Muscle layer of colon (tissue), 2 donors: ENCODE measurements around the gene DUSP8.
A peak's percentile ranks its signal among the peaks of the same experiment; 100 is the strongest.

Experiments used
- H3K27ac ChIP-seq: one replicate; pipeline ENCODE4 v1.7.0; 2013; ENCODE audit warnings: low read depth, mild to moderate bottlenecking, low read length, moderate library complexity
- H3K27me3 ChIP-seq, 2 donors: one replicate each; pipeline ENCODE4 v1.7.0; 2013; ENCODE audit warnings: low read length in 2 of 2, mild to moderate bottlenecking in 2 of 2; ENCODE audit not compliant: insufficient read depth in 2 of 2, control insufficient read depth in 1 of 2
- H3K36me3 ChIP-seq: one replicate; pipeline ENCODE4 v1.7.0; 2013; ENCODE audit warnings: mild to moderate bottlenecking, low read length; ENCODE audit not compliant: insufficient read depth
- H3K4me1 ChIP-seq: one replicate; pipeline ENCODE4 v1.7.0; 2013; ENCODE audit warnings: mild to moderate bottlenecking, low read length; ENCODE audit not compliant: insufficient read depth
- H3K4me3 ChIP-seq, 2 donors: one replicate each; pipeline ENCODE4 v1.7.0; 2013; ENCODE audit warnings: low read length in 2 of 2, low read depth in 1 of 2, mild to moderate bottlenecking in 1 of 2, moderate library complexity in 1 of 2
- H3K9ac ChIP-seq: one replicate; pipeline ENCODE4 v1.7.0; 2013; ENCODE audit warnings: low read length
- H3K9me3 ChIP-seq: one replicate; pipeline ENCODE4 v1.7.0; 2013; ENCODE audit warnings: mild to moderate bottlenecking, low read length
- donor health status: abdominal sarcoma.
- donor health status: Adenocarcinoma of cecum.

DUSP8 gene

DNA sequence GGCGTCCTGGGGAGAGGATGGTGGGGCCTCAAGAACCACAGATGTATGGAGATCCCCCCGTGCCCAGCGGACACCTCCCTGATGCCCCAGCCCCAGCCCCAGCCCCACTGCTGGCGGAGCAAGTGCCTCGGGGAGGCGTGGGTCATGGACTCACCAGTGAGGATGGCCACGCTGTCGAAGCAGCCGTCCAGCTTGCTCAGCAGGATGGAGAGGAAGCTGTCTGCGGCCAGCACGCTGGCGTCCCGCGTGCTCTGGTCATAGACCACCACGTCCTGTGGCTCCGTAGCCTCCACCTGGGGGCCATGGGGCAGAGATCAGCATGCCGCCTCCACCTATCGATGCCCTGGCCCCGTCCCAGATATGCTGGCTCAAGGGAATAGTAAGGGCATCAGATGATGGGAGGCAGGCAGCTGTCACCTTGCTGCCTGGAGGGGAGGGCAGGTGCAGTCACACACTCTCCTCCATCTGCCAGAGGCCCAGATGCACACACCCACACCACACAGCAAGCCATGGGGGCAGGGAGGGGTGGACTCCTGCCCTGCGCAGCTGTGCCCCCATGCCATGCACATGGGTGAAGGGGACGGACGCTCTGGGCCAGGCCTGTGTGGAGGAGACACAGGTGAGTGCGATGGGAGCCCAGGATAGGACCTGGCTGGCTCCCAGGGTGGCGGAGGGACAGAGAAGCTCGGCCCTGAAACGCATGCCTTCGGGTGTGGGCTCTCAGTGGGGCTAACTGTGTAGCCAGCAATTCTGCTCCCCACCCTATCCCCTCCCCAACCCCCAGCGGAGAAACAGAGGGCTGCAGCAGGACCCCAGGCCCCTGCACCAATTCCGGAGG, 8.2 kb downstream of the DUSP8 start:
- no peaks in the 10 kb centered on the region for H3K9me3 ChIP-seq
- no peak overlapping the region for H3K9ac ChIP-seq
- no peaks in the 10 kb centered on the region for H3K27me3 ChIP-seq
- peaks cover 34% of the 10 kb centered on the region for H3K4me1 ChIP-seq
- peaks cover 11% of the 10 kb centered on the region for H3K36me3 ChIP-seq
- H3K27ac ChIP-seq, result peak overlapping the region; percentile 74
- no peak overlapping the region for H3K4me3 ChIP-seq

DNA sequence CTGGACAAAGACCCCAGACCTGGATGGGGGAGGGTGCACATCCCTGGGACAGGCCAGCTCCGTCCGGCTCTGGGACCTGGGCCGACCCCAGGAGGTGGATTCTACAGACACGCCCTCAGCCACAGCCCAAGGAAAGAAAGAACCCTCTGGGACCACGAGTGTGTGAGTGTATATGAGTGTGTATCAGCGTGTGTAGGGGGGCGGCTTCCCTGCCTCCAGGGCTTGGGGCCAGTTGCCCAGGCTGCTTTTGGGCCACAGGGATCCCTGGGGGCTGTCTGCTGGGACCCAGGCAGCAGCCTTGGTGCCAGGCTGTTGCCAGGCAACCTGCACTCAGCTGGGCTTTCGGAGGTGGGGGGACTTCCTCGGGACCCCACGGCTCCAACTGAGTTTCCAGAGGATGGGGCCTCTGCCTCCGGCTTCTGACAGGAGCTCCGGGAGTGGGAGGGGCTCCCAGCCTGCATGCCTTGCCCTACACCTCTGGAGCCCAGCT, 8.9 kb downstream of the DUSP8 start:
- H3K36me3 ChIP-seq, result peaks cover 11% of the 10 kb centered on the region
- H3K27me3 ChIP-seq, result no peaks in the 10 kb centered on the region
- no peak overlapping the region for H3K4me3 ChIP-seq
- H3K9me3 ChIP-seq, result no peaks in the 10 kb centered on the region
- H3K9ac ChIP-seq, result no peak overlapping the region
- H3K4me1 ChIP-seq, result peaks cover 39% of the 10 kb centered on the region
- H3K27ac ChIP-seq, result no peak overlapping the region

DNA sequence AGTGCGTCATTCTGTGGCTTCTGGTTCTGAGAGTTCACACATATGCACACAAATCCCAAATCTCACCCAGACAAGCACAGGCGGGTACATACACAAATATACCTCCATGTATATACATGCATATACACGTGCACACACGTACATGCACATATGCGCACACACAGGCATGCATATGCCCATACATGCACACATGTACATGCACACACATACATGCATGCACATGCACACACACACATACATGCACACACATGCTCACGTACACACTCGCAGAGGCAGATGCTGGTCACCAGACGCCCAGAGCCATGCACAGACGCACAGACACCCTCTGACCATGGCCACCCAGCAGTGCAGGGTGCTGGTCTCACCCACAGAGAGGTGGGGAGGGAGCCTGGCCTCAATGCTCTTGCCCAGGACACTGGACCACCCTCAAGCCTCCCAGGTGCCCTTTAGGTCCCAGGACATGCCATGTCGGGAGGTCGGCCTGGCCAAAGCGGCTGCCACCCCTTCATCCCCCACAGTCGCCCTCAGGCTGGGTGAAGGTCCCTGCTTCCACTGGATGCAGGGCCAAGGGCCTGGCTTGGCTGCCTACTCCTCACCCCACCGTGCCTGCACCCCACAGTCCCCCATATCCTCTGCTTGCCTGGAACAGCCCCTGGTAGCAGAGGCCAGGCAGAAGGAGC, 9.5 kb downstream of the DUSP8 start:
- Histone ChIP-seq H3K9me3 (no peaks in the 10 kb centered on the region), H3K27me3 (no peaks in the 10 kb centered on the region), H3K9ac (no peak overlapping the region), H3K4me1 (peaks cover 38% of the 10 kb centered on the region), H3K36me3 (peaks cover 11% of the 10 kb centered on the region), H3K4me3 (no peak overlapping the region), H3K27ac (no peak overlapping the region)

DNA sequence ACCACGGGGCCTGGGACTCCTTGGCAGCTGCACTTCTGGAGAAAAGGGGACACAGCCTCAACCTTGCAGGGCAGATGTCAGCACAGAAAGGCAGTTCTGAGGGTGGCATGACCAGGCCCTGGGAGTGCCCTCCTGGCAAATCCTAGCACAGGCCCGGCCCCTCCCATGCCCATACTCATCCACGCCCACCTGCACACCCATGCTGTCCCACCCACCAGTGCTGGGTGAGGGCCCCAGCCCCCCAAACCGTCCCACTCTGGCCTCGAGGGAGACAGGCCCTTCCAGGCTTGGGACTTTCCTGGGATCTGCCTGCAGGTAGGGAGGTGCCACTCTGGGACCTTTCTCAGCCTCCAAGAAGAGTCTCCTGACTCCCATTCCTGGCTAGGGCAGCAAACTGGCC, 10.1 kb downstream of the DUSP8 start:
- Histone ChIP-seq H3K9me3 (no peaks in the 10 kb centered on the region), H3K27ac (no peak overlapping the region)

DNA sequence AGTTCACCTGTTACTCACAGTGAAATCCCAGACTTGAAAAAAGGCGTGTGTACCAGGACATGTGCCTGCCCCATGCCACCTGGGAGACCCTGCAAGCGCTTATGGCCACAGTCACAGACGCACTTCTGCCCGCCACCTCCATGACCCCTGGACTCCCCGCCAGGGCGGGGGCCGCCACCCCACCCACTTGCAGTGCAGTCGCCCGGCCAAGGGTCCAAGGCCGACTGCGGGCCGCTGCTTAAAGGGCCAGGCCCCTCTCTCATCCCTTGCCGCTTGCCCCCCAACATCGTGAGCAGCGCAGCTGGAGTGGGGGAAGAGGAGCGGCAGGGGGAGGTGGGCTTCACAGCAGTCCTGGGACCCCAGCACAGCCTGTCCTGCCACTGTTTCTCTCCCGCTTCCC, 10.8 kb downstream of the DUSP8 start:
- peaks cover 37% of the 10 kb centered on the region for H3K4me1 ChIP-seq
- no peaks in the 10 kb centered on the region for H3K9me3 ChIP-seq
- H3K4me3 ChIP-seq, result no peak overlapping the region
- no peak overlapping the region for H3K9ac ChIP-seq
- H3K27ac ChIP-seq, result no peak overlapping the region
- H3K36me3 ChIP-seq, result peaks cover 11% of the 10 kb centered on the region
- no peaks in the 10 kb centered on the region for H3K27me3 ChIP-seq

More for the DNA sequence above, 10.1 kb downstream of the DUSP8 start:
- Histone ChIP-seq H3K9ac (no peak overlapping the region), H3K36me3 (peaks cover 11% of the 10 kb centered on the region), H3K4me1 (peaks cover 37% of the 10 kb centered on the region), H3K4me3 (no peak overlapping the region), H3K27me3 (no peaks in the 10 kb centered on the region)

DNA sequence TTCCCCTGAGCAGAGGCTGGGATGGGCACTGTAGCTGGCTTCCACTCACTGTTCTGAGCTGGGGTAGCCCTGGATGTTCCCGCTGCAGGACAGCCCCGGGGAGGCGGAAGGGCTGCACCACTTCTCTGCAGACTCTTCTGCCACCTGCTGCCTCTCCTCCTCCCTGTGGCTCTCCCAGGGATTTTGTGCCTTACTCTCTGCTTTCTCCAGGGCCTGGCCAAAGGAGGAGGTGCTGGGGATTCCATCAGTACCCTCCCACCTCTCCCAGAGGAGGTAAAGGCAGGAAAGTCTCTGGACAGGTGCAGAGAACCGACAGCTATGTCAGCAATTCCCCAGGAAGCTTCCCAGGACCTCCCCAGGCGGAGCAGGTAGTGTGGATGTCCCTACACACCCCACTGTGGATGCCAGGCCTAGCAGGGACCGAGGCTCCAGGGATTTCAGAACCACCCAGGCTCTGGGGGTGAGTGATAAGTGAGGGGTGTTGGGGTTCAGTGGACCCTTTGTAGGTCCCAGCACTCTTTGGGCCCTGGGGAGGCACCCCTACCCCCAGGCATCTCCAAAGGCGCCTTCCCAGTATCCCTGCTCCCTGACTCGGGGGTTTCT, 11.3 kb downstream of the DUSP8 start:
- Histone ChIP-seq H3K27me3 (no peaks in the 10 kb centered on the region), H3K4me1 (peaks cover 37% of the 10 kb centered on the region), H3K9ac (no peak overlapping the region), H3K36me3 (peaks cover 11% of the 10 kb centered on the region), H3K4me3 (no peak overlapping the region), H3K9me3 (no peaks in the 10 kb centered on the region), H3K27ac (peak overlapping the region; percentile 63)

DNA sequence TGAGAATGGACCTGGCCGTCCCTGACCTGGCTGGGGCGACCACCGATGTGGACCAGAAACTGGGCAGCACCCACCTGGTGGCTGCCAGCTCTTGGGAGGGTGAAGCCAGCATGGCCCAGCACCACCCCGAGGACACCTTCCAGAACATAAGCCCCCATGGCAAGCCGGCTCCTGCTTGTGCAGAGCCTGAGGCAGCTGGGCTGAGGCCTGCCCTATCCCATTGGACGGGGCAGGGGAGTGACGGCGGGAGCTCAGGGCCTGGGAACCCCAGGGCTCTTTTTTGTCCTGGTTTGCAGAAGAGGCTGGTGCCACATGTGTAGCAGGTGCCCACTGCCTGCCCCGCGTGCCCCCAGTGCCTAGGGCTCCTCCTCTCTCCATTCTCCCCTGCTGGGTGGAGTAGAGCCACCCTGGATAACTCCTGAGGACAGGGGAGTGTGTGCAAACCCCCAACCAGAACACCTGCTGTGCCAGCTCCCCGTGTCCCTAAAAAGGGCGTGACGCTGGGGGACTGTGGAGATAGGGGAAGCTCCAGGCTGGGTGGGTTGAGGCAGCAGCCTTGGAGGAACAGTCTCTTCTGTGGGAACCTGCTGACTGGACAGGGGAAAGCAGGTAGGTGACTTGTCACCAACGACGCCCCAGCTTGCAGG, 11.9 kb downstream of the DUSP8 start:
- H3K9me3 ChIP-seq, result no peaks in the 10 kb centered on the region
- H3K27me3 ChIP-seq, result no peaks in the 10 kb centered on the region
- H3K27ac ChIP-seq, result peak overlapping the region; percentile 74
- H3K36me3 ChIP-seq, result peaks cover 11% of the 10 kb centered on the region
- peaks cover 35% of the 10 kb centered on the region for H3K4me1 ChIP-seq
- H3K9ac ChIP-seq, result peak overlapping the region; percentile 27
- no peak overlapping the region for H3K4me3 ChIP-seq

DNA sequence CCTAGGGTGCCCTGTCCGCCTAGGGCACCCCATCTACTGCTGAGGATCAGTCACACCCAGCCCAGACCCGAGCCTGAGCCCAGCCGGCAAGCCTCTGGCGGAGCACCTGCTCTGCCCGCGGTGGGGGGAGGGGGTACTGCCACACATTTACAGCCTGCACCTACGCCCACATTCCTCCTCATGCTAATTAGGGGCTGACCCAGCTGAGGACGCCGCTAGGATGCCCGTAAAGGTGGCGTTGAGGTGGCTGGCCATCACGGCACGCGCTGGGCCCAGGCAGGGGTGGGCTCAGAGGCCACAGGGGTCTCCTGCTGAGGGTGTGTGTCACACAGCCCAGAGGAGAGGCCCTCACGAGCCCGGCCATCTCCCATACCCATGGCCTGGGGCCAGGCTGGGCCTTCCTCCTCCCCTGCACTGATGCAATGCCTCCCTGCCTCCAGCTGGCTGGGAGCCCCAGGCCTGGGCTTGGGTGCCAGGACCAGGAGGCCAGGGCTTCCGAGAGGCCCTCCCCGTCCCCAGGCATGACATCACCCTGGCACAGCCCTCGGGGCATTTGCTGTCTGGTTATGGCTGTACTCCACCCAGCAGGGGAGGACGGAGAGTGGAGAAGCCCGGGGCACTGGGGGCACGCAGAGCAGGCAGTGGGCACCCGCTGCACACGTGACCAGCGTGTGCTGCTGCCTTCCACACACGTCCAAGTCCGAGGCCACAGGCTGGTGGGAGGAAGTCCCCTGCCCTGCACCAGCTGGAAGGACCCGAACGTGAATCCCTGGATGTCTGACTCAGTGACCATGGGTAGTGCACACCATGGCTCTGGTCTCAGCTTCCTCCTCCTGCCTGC, 12.7 kb downstream of the DUSP8 start:
- peak overlapping the region; percentile 97 for H3K27ac ChIP-seq
- peaks cover 27% of the 10 kb centered on the region for H3K4me1 ChIP-seq
- peak overlapping the region; percentile 76 for H3K9ac ChIP-seq
- H3K36me3 ChIP-seq, result peaks cover 11% of the 10 kb centered on the region
- no peaks in the 10 kb centered on the region for H3K9me3 ChIP-seq
- H3K27me3 ChIP-seq, result no peaks in the 10 kb centered on the region
- H3K4me3 ChIP-seq, result peak overlapping the region in 1 of 2 donors; percentile 32

DNA sequence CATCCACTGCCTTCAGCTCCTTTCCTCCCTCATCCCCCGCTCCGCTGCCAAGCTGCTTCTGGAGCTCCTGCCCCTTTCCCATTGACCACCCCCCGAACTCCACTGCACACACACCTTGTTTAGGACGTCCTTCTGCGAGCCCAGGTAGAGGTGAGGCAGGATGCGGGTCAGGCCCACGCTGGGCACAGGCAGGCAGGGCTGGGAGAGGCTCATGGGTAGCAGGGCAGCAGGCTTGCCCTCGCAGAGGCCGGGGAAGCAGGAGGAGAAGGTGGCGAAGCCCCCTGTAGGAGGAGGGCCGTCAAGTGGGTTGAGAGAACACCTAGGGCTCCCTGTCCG, 13.3 kb downstream of the DUSP8 start:
- Histone ChIP-seq H3K36me3 (peaks cover 11% of the 10 kb centered on the region), H3K27me3 (no peaks in the 10 kb centered on the region), H3K9ac (peak overlapping the region; percentile 76), H3K4me3 (peak overlapping the region in 1 of 2 donors; percentile 32), H3K9me3 (no peaks in the 10 kb centered on the region), H3K27ac (peak overlapping the region; percentile 97), H3K4me1 (peaks cover 21% of the 10 kb centered on the region)

DNA sequence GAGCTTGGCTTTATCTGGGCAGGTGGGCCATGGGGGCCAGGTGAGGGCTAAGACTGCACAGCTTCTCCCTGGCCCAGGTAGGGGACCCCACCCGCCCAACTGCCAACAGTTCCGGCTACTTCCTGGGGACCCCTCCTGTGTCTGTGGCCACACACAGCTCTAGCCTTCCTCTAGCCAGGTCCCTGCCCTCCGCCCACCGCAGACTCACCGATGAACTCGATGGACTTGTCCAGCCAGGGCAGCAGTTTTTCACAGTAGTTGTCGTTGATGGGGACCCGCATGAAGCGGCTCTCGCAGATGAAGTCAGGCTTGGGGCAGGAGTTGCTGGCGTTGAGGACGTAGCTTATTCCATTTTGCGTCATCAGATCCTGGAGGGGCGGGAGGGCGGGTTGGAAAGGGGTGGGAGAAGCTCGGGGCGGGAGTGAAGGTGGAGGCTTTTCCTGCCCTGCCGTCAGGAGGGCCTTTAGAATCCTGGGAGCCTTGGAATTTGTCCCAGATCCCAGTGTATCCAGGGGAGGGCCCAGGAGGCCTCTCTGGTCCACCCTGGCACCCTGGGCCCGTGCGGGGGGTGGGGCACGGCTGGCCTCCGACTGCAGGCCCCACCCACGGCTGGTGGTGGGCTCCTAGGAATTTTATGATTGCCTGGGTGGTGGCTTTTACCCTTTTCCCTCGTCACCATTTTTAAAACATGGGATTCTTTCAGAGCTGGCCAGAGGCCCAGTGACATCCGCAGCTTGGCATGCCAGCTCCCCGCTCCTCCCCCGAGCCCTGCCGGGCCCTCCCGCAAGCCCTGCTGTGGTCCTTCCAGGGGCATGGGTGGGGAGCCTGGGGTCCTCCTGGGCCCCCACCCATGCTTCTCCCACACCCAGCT, 13.9 kb downstream of the DUSP8 start:
- Histone ChIP-seq H3K9ac (peak overlapping the region; percentile 76), H3K27me3 (no peaks in the 10 kb centered on the region), H3K9me3 (no peaks in the 10 kb centered on the region), H3K4me1 (peaks cover 20% of the 10 kb centered on the region), H3K4me3 (peak overlapping the region; percentile 16 to 32), H3K27ac (peak overlapping the region; percentile 97), H3K36me3 (peaks cover 9% of the 10 kb centered on the region)
